Right hindlimb (tissue), 1 donor: ENCODE results near the gene CHRD.

Source experiments
- DNase-seq: peaks from one replicate; pipeline ENCODE4 v3.0.0-alpha.2; 2018

CHRD gene

DNA sequence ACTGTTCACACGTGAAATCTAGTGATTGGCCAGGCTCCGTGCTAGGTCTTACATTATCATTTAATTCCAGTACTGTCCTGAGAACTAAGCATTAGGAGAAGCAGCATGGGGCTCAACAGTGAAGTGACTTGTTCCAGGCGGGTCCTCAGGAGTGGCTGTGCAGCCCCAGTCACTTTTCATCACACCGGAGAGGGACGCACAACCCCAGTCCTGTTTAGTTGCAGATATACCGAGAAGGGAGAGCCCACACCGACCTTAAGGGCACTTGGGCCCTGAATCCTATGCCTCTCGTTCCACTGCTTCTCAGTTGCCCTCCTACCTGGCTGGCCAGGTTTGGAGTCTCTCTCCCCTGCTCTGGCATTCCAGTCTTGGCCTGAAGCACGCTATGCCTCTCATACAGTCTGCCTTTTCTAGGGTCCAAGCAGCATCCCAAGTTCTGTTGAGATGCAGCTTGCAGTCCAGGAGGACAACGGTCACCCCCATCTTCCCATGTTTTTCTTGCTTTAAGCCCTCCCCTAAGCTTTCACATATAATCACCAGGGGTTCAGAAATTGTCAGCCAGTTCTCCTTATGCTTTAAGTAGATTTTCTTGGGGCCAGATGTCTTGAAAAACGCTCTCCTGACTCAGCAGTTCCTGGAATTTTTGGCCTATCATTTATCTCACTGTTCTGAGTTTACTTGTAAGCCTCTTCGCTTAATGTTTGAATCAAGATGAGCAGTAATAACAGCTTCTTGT lies 32.4 kb upstream of the CHRD start:
- no peak for DNase-seq

DNA sequence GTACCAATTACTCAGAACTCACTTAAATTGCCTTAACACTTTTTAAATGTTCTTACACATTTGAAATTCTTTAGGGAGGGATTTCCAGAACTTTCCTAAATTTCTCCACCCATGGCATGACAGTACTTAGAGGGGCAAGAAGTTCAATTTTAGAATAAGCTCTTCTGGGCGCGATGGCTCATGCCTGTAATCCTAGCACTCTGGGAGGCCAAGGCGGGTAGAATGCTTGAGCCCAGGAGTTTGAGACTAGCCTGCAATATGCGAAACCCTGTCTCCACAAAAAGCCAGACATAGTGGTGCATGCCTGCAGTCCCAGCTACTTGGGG lies 31.8 kb upstream of the CHRD start:
- no peak for DNase-seq

DNA sequence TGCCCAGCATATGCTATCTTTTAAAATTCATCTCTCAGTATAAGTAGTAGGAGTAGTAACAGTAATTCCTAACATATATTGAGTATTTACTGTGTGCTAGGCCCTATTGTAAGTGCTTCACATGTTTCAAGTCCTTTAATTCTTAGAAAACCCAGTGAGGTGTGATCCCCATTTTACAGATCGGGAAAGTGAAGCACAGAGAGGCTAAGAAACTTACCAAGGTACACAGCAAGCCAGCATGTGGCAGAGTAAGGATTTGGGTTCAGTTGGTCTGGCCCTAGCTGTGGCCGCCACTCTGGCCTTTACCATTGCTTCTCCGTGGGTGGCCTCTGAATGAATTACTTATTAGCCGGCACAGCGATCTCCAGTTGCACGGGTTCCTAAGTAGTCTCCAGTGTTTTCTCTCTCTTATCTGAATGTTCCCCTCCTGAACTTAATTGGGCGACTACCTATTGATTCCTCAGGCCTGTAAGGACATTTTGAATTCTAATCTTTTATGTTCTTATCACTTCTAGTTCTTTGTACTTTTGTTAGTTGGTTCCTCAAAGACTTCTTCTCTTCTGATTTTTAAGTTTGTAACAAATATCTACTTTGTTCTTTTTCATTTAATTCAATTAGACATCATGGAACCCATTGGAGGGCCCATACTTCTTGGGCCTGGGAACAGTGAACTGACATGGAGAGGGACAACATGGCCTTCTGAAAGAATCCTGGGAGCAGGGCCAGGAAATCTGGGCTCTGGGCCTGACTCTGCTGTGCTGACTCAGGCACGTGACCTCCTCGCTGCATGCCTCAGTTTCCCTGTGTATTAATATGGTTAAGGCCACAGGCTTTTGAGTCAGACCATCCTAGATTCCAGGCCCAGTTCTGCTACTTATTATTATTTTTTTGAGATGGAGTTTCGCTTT lies 30.0 kb upstream of the CHRD start:
- no peak for DNase-seq

DNA sequence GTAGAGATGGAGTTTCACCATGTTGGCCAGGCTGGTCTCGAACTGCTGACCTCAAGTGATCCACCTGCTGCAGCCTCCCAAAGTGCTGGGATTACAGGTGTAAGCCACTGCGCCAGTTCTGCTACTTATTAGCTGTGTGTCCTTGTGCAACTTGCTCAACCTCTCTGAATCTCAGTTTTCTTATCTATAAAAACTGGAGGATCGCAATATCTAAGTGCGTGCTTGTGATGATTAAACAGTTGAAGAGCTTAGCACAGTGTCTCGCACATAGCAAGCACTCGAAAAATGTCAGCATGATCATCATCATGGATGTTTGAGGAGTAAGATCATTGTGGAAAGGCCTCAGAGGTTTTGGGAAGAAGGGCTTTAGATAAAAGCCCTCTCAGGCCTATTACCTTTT lies 29.2 kb upstream of the CHRD start:
- no peak for DNase-seq

DNA sequence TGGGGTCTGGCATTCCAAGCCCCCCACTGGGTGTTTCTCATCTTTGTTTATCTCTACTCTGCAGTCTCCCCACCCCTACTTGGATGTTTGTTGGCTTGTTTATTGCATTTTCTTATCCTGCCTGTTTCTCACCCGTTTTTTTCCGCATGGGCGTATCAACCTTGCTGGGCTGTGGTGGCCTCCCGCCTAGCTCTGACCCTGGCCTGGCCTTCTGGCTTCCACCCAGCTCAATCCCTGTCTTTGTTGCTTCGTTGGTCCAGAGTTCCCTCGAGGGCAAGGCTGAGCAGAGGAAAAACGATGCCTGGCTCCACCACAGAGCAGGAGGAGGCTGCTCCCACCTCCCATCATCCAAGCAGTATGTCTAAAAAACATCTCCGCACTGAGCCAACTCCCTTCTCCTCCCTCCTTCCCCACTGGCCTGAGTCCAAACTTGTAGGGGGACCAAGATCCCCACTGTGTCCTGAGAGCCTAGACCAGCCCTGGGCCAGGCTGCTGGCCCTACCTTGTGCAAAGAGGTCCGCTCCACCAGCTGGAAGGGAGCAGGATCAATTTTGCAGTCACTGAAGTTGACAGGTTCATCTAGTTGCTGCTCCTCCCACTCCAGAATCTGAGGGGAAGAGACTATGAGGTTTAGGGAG lies 28.2 kb upstream of the CHRD start:
- no peak for DNase-seq

DNA sequence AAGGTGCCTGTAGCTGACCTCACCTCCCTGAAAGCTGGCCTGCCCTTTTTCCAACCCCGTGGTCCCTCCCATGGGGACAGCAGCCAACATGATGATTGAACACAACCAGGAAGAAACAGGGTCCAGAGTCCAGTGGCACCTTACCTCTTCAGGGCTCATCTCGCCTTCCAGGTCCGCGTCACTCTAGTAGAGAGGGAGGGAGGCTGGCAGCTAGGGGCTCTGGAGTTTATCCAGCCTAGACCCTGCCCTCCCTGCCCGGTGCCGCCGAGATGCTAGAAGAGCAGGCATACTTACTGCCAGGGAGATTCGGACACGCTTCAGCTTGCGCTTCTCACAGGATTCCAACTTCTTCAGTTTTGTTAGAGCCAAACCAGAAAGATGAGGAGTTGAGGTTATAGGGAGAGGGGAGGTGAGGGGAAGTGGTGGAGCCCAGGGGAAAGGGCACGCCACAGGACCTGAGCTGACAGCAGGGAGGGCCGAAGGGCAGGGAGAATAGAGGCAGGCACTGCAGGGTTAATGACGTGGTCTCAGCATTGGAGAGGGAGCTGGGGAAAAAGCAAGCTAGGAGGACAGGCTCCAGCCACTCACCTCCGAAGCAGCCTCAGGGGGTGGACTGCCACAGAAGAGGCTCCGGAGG lies 27.6 kb upstream of the CHRD start:
- DNase-seq: no peak

DNA sequence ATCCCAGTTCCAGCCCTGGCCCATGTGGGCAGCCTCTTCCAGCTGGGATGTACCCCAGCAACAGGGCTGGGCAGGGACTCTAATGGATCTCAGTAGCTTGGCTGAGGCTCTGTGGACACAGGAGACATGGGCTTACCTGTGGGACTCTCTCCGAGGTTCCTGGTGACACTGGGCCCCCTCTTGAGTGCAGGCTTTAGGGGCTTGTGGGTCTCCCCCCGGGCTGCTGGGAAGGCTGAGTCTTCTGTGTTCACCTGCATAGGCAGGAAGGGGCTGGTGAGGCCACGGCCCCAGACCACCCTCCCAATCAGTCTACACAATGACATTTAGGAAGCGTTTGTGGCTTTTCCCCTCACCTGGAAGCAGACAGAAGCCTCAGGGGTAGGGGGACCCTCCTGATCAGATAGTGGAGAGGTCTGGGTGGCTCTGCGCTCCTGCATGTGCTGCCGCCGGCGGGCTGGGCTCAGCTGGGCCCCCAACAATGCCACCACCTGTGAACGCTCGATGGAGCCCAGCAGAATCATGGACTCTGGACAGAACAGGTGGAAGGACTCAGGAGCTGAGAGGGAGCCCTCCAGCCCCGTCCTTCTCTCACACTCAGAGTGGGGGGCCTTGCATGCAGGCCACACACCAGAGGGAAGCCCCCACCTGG lies 26.8 kb upstream of the CHRD start:
- DNase-seq: no peak

DNA sequence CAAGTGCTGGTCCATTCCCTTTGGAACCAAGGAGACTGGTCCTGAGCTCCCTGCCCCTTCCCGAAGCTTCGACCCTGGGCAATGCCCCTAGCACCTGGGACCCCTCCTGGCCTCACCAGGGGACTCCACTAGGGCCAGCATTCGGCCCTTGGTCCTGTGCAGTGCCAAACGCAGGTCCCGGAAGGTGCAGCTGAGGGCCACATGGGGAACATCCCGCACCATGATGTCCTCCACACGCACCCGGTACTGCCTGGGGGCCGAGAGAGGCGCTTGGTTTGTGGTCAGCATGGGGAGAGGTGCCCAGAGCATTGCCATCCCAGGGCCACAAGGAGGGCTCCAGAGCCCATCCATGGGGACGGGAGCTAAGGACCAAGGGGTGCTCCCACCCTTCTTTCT lies 26.3 kb upstream of the CHRD start:
- no peak for DNase-seq

DNA sequence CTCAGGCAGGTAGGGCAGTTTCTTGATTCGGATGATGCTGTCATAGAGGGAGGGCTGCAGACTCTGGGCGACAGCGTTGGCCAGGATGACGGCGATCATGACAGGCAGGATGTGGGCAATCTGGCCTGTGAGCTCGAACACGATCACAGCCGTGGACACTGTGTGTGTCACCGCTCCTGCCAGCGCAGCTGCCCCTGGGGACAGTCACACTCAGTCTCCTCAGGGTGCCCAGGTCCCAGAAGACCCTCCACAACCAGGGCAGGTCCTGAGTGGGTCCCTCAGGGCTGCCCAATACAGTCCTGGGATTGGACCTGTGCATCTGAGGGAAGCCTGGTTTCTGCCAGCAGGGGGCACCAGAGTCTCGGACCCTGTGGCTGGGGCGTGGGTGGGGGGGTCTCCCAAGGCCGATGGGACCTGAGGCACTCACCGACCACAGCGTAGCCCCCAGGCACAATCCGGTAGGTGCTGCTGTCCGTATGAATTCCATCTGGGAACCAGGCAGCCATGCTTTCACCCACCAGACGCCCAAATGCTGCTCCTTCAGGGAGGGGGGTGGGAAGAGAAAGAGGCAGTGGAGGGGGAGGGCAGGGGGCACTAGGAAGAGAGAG lies 25.6 kb upstream of the CHRD start:
- DNase-seq: no peak

DNA sequence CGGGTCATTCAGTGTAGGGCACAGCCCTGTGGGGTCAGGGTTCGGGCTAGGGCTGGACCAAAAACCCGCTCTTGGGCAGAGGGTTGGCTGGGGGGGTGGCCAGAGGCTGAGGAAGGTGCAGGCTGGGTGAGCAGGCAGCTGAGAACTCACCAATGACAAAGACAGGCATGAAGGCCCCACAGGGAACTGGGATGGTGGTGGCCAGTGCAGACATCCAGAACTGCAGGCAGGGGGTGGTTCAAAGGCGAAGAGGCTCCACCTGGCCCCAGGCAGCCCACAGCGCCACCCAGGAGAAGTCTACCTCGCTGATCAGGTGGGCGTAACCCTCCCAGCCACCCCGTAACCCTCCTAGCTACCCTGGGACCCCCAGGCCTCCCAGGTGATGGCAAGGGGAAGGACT lies 25.1 kb upstream of the CHRD start:
- no peak for DNase-seq

DNA sequence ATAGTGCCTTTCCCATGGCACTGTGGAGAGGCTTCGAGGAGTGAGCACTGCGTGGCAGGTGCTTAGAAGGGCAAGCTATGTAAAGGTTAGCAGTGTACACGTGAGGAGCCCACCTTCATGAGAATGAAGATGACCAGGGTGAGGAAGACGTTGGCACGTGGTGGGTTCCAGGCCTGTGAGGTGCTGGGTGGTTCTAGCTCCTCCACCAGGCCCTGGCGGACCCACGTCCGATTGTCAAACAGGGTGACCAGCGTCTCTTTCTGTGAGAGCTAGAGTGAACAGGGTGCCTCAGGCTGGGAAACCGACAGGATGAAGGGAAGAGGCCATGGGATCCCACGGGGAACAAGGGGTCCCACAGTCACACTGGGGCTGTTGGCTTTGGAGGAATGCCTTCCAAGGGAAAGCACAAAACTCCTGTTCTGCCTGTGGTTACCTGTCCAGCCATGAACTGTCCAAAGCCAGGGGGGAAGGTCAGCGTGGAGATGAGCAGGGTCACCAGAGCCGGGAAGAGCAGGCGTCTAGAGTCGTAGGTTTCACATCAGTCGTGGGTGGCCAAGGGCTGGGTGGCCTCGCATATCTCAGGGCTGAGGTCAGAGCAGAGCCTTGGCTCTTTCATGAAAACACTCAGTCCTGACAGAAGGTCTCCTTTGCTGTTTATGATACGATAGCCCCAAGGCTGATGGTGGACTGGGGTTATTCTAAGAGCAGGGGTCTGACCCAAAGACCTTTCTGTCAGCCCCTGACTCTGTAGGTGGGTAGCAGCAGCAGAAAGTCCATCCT lies 24.4 kb upstream of the CHRD start:
- DNase-seq: no peak

DNA sequence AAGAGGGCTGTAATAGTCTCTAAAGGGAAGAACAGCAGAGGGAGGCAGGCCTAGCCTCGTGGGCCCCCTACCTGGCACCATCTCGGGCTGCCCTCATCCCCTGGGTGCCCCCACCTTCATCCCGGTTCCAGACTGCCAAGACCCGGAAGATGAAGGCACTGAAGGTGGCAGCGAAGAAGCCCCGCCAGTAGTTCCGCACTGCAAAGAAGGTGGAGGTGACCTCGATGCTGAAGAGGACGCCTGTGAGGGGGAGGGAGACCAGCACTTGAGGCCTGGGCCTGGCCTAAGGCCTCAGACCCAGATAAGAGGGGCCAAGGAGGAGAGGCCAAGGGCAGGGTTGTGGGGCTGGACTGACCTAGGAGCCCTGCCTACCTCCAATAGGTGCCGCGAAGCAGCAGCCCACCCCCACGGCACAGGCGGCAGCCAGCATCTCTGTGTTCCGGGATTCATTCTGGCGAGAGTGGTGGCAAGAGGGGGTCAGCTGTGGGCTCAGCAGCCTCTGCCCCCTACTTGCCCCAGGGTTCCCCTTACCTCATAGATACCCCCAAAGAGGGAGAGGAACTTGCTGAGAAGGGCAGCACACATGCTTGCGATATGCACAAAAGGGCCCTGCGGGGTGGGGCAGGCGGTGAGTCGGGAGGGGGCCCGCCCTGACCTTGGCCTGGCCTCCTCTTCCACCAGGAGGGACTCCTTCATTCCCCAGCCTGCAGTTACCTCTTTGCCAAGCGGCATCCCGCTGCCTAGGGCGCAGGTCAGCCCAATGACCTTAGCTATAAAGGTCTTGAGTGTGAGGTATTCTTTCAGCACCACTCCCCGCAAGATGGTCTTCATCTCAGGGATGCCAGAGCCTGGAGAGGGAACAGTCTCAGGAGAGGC lies 22.4 kb upstream of the CHRD start:
- no peak for DNase-seq

DNA sequence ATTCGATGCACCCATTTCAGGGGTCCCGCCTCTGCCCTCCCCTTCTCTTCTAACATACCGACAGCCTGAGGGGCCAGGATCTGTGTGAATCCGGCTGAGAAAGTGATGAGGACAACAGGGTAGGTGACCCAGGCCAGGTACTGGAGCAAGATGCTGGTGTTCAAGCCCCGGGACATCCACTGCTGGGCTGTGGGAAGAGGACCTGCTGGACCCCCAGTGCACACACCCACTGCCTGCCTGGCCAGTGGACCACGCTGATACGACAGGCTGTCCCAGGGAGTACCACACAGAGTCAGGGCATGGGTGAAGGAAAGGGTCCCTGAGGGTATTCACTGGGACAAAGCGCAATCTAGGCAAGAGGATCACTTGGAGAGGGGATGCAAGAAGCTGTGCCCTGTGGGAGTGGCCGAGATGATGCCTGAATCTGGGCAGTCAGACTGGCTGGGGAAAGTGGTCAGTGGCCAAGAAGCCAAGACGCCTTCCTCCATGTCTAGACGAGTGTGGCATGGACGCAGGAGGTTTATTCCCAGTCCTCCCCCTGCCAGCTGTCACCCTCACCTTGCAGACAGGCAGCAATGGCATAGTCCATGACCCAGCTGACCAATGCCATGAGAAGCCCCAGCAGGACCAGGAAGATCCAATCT lies 21.6 kb upstream of the CHRD start:
- DNase-seq: no peak

DNA sequence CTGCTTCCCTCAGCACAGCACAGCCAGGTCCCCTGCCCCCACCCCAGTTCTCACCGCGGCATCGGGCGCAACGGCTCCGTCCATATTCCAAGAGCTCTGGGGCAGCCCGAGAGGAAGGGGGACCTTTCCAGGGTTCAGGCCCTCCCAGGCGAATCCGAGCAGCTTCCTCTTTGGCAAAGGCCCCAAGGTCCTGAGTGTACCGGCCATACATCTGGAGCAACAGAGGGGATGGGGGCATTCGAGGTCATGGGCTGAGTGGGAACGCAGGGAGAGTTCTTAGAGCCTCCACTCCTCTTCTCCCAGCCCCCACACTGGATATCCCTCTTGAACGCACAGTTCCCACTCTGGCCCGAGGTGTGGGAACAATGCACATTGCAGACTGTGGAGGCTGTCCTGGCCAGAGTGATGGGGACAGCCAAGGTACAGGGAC lies 20.9 kb upstream of the CHRD start:
- no peak for DNase-seq

DNA sequence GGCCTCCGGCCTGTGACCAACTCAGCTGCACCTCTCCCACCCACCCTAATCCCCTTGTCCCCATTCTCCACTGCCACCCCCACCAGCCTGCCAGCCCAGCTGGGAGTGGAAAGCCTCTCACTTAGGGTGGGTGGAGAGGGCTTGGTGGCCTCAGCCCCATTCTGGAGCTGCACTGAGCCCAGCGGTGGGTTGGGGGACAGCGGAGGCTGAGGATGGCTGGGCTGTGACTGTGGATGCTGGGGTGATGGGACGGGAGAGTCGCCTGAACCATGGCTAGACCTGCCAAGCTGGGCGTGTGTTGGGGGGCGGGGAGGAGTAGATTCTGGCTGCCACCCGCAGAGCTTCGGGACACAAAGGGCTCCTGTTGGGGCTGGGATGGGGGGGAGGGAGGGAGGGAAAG lies 20.2 kb upstream of the CHRD start:
- no peak for DNase-seq

DNA sequence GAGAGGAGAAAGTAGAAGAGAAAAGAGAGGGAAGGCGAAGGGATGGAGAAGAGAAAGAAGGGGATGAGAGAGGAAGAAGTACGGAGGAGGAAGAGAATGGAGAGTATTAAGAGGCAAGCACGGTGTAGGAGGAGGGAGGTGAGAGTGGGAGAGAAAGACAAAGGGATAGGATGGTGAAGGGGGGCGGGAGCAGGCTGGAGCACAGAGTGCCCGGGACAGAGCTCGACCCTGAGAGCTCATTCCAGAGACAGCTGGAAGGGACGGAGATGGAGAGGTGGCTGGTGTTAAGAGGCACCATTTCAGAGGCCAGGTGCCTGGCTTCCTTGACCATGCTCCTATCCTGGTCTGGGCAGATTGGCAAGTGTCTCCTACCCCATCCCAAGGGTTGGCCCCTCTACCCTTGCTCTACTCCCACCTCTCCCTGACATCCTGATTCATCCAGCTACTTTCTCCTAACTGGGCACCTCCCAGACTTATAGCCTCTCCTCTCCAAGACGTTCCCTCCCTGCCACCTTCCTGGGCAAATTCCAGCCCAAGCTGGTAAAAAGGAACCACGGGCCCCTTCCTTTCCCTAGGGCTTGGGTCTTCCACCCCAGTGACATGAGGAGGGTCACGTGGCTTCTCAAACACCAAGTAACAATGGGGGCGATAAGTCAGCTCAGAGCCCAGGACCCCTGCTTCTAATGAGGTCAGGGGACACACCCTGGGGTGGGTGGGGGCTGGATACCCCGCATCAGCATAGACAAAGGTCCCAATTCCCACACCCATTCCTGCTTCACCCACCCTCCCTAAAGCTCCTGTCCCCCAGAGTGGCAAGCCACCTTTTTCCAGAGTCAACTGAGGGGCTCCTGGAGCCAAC lies 19.6 kb upstream of the CHRD start:
- DNase-seq: no peak

DNA sequence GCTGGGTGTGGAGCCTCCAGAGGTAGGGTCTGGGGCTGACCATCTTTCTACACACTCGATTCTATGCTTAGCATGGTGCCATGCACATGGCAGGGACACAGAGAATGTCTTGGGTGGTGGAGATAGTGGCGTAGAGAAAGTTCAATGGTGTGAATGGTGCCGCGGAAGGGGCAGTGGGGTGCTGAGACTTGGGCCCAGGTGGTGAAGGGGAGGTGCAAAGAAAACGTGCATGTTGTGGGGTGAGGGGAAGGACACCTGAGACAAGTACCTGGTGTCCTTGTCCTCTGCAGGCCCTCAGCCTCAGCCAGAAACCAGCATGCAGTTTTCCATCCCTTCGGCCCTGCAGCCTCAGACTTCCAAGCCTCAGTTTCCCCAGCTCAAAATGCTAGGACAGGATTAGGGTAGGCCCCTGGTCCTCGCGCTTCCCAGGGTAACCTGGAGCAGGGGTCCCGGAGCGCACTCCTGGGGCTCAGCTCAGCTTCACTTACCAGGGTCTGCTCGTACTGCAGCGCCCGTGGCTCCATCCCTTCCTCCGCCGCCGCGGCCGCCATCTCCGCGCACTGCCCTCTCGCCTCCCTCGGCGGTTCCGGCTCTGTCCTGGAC lies 18.8 kb upstream of the CHRD start:
- DNase-seq: no peak

DNA sequence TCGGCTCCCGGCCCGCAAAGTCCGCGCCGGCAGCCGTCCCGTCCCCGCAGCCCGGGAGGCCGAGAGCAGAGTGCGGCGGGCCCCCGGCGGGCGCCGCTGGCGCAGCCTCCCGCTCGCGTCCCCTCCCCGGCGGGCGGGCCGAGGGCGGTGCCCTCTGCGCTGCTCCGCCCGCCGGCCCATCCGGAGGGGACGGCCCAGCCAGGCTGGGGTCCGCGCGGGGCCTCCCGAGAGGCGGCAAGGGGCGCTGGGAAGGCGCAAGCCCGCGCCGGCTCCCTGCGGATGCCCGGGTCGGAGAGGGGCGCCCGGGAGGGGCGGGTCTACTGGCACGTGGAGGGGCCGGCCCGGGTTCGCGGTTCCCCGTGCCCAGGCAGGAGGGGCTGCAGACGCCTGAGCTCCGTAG lies 18.3 kb upstream of the CHRD start, which contains the start of the genes CLCN2 and POLR2H:
Gene CLCN2 (minus strand): TSS at position 74 of the 400 bp plus-strand sequence. CDS start 126 bp downstream, outside the sequence.
Gene POLR2H (plus strand): TSS at position 179 of the 400 bp plus-strand sequence. CDS start 1,783 bp downstream, outside the sequence.
- DNase-seq: no peak
